HG02678 (cell line): ENCODE results near the gene CCL23.
"Not testable (repeated sequence)": the region's sequence is repeated elsewhere in the genome, so short reads cannot be mapped to it uniquely, and the experiment has no call there.

Experiments used
- ATAC-seq: cut with Tn5 transposase; IDR thresholded peaks from one replicate; pipeline ENCODE4 v1.9.1; 2021; ENCODE audit warnings: mild to moderate bottlenecking, moderate library complexity; ENCODE audit not compliant: unreplicated experiment

CCL23 gene, protein sequence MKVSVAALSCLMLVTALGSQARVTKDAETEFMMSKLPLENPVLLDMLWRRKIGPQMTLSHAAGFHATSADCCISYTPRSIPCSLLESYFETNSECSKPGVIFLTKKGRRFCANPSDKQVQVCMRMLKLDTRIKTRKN

DNA sequence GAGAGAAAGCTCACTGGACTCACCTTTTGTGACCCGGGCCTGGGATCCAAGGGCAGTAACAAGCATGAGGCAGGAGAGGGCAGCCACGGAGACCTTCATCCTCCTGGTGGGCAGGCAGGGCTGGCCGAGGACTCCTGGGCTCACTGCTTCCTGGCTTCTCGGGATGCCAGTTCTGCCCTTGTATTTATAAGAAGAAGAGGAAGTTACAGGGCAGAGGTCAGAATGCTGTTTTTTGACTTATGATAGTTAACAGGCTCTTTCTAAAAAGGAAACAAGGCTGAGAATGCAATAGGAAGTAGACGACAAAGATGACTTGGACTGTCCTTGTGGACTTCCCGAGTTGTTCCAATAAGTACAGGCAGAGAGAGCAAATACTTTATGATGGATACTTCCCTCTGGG, at the start of gene CCL23:
TSS of gene CCL23 (minus strand) at position 174 of the 400 bp plus-strand sequence. CDS start at position 99, 75 bp downstream.
- no peak for ATAC-seq

GRCh38 chr17:36066365-36066985, 48.7 kb upstream of the CCL23 start:
- no peak for ATAC-seq

DNA sequence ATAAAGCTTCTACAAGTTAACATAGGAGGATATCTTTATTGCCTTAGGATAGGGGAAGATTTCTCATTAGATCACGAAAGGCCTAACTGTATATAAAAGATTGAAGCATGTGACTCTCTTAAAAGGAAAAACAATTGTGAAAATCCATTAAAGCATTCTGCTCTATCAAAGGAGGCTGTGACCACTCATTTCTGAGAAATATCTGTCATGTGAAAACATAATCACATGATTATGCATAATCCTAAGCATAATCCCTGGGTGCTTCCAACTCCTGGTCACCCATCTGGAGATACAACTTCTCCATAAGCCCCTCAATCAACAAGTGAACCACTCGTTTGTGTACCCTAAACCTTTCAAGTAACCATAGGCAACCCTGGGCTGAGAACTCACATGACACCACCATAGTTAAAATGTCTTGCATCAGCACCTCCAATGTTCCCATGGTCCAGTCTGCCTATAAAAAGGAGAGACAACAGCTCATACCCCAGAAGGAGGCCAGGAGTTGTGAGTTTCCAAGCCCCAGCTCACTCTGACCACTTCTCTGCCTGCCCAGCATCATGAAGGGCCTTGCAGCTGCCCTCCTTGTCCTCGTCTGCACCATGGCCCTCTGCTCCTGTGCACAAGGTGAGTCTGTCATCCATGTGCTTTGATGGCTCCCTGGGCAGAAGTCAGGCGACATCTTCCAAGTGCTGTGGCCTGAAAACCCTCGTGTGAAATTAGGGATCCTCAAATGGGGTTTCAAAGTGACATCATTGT, 46.2 kb upstream of the CCL23 start, which contains the start of gene CCL18:
TSS of gene CCL18 (plus strand) at position 487 of the 756 bp plus-strand sequence. CDS start at position 558, 71 bp downstream.
- no peak for ATAC-seq

DNA sequence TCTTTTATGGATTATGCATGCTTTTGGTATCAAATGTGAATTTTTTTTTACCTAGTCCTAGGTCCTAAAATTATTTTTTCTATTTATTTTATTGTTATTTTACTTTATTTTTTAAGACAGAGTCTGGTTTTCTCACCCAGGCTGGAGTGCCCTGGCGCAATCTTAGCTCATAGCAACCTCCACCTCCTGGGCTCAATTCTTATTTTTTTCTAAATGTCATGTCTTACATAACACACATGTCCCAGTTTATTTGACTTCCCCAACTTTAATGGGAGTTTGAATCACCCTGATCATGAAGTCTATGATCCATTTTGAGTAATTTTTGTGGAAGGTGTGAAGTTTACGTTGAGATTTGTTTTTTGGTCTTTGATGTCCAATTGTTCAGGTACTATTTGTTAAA, 43.0 kb upstream of the CCL23 start:
- ATAC-seq = no peak

DNA sequence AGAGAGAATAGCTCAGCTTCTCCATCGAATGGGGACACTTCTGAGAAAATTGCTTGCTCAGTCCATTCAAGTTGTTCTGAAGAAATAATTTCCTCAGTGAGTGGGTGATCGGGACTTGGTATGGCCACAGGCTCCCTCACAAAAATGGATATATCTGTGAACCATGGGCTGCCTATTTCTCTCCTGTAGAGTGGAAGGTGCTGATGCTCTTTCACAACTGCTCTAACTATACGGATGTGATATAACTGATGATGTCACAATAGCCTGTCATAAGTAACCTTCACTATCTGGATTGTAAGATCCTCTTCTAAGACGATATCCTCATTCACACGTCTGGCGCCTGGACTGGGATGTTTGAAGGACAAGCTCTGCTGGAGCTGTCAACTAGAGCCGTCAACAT, 41.6 kb upstream of the CCL23 start:
- no peak for ATAC-seq

- ATAC-seq = no peak
Measured at GRCh38 chr17:36057911-36058310, 40.1 kb upstream of the CCL23 start.

DNA sequence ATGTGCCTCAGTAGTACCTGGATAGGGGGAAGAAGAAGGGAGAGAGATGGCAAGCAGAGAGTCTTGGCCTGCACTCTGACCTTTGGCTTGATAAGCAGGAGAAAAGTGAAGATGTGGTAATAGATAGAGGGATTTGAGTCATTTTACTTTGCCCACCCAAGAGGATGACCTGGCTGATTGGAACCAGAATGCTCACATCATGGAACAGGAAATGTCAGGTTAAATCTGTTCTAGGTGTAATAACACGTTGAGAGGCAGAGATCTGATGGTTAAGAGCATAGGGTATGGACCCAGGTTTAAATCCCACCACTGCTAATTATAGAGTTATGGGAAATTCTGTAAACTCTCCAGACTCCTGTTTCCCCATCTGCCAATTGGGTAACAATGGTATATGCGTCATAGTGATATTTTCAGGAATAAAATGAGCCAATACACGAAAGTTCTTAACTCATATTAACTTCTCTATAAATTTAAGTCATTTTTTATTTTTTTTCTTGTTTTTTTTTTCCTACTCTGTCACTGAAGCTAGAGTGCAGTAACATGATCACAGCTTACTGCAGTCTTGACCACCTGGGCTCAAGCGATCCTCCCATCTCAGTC, 38.2 kb upstream of the CCL23 start:
- no peak for ATAC-seq

DNA sequence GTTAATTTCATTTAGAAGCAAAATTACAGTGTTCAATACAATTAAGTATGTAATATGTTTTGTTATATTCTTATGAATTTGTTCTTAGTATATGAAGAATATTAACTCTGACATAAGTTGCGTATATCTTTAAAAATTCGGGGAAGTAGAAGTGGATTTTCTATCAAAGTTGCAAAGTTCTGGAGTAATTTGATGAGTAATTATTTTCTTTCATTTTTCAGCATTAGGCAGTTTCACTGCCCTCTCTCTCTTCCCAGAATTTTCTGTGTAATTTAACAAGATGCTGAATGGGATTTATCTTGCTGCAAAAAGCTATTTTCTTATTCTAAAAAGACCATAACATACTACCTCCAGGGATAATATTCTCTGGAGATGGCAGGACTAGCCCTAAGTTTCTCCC, 37.4 kb upstream of the CCL23 start:
- ATAC-seq = no peak

- no peak for ATAC-seq
Measured at GRCh38 chr17:36049643-36050042, 31.9 kb upstream of the CCL23 start.

- ATAC-seq = no peak
Measured at GRCh38 chr17:36048066-36048465, 30.3 kb upstream of the CCL23 start.

DNA sequence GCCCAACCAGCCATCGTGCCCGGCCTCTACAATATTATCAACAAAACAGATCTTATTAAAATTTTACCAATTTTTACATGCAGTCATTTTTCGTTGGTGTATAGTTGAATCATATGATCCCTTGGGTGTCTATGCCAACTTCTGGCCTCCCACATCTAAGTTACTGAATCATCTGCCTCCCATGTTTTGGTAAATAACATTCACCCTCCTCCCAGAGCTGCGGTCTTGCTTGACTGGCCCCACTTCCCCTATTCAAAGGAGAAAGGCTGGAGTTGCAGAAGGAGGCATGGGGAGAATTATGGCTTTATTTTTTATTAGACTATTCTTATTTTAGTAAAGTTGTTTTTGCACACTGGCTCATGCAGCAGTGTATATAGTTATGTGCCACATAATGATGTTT, 18.5 kb upstream of the CCL23 start:
- ATAC-seq = no peak

GRCh38 chr17:36034127-36034526, 16.4 kb upstream of the CCL23 start:
- ATAC-seq = no peak

GRCh38 chr17:36030956-36031355, 13.2 kb upstream of the CCL23 start:
- no peak for ATAC-seq

GRCh38 chr17:36027761-36028160, 10.0 kb upstream of the CCL23 start:
- no peak for ATAC-seq

DNA sequence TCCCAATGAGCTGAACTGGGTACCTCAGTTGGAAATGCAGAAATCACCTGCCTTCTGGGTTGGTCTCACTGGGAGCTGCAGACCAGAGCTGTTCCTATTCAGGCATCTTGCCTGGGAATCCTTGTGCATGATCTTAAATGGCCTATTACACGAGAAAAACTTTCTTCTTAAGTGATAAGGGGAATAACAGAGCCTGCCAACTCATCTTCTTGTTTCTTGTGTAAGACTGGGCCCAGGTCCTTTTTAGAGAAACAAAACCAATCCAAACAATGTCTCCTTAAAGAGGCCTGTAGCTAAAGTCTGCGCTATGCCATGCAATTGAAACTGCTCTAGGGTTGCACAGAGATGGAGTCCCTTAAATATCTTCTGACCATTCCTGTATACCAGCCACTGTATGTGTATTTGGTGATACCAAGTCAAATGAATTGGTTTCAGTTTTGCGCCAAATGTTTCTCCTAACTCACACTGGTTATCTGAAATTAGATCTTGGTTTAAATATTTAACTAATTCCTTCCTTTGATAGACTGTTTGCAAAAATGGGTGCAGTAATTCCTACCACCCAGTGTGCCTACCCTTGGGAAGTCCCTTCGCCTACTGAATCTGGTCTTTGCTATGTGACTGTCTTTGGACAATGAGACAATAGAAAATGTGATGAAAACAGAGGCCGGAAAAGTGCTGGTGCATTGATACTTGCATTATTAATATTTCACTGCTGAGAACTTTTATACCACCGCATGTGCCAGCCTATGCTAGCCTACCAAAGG, 6.5 kb upstream of the CCL23 start:
- no peak for ATAC-seq

- ATAC-seq = no peak
Measured at GRCh38 chr17:36019423-36019822, 1.7 kb upstream of the CCL23 start.

DNA sequence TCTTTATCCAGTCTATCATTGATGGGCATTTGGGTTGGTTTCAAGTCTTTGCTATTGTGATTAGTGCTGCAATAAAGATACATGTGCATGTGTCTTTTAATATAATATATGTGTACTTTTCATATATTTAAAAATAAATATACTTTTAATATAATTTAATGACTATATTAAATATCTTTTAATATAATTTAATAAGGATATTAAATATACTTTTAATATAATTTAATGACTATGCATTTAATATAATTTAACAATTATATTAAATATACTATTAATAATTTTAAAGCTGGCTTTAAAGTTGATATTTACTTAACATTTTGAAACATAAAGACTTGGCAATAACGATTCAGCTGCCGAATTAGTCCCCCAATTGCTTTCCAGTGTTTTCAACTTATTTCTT, 1.2 kb downstream of the CCL23 start:
- no peak for ATAC-seq

DNA sequence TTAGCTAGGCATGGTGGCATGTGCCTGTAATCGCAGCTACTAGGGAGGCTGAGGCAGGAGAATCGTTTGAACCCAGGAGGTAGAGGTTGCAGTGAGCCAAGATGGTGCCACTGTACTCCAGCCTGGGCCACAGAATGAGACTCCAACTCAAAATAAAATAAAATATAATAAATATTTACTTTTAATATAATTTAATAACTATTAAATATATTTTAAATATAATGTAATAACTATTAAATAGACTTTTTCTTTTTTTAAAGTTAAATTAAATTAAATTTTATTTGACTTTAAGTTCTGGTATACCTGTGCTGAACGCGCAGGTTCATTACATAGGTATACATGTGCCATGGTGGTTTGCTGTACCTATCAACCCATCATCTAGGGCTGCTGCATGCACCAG, 1.9 kb downstream of the CCL23 start:
- ATAC-seq = not testable (repeated sequence)

GRCh38 chr17:36014946-36015345, 2.8 kb downstream of the CCL23 start:
- ATAC-seq = no peak

DNA sequence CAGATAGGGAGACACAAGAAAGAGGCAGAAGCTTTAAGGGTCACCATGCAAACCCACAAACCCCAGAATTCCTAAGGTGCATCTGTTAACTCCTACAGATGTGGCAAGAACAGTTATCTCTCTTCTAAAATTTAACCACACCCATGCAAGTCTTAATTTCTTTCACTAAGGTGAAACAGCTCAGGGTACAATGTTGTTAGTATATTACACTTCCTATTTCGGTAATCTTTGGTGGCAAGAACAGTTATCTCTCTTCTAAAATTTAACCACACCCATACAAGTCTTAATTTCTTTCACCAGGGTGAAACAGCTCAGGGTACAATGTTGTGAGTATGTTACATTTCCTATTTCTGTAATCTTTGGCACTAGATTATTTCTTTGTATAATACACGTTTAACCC, 6.6 kb downstream of the CCL23 start:
- no peak for ATAC-seq
